ENCODE measurements around the gene DYNLT2.

The DYNLT2 gene

GRCh38 chr6:169692516-169692915 is 58.9 kb downstream of the DYNLT2 start:
- 93% methylated on average over 3 of the region's 3 CpGs for WGBS
- Histone ChIP-seq H3K4me1 (ENCODE audit: insufficient read depth, low read length) (no peaks in the 10 kb centered on the region), H3K9me3 (ENCODE audit: insufficient read depth, low read depth, low read length) (peaks cover 6% of the 10 kb centered on the region; the same call in 1 of the 2 replicates), H3K4me3 (ENCODE audit: low read length) (no peak overlapping the region), H3K27me3 (ENCODE audit: insufficient read depth, low read length) (no peaks in the 10 kb centered on the region), H3K27ac (ENCODE audit: low read depth, low read length) (no peak overlapping the region), H3K9ac (ENCODE audit: low read depth, low read length) (no peak overlapping the region), H3K36me3 (ENCODE audit: insufficient read depth, low read length) (peaks cover 40% of the 10 kb centered on the region)

DNA sequence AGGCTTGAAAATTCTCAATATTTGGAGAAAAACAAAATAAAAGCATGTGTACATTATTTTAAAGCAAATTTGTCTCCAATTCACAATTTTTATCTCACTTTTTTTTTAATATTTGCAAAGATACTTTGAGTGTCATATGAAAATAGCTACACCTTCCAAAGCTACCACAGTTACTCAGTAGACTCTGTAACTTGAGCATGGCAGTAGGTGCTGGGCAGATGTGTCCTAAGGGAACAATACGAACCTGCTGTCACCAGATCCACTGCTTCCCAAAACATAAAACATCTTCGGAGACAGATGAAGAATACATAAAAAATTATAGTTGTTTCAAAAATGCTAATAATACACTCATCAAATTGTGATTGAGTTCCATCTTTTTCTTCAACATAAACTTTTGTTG is 60.1 kb downstream of the DYNLT2 start:
- no peak overlapping the region for H3K9ac ChIP-seq (ENCODE audit: low read depth, low read length)
- H3K27ac ChIP-seq (ENCODE audit: low read depth, low read length): no peak overlapping the region
- peaks cover 53% of the 10 kb centered on the region for H3K36me3 ChIP-seq (ENCODE audit: insufficient read depth, low read length)
- peaks cover 18% of the 10 kb centered on the region for H3K9me3 ChIP-seq (ENCODE audit: insufficient read depth, low read depth, low read length)
- no peak overlapping the region for H3K4me3 ChIP-seq (ENCODE audit: low read length)
- no peaks in the 10 kb centered on the region for H3K27me3 ChIP-seq (ENCODE audit: insufficient read depth, low read length)
- no peaks in the 10 kb centered on the region for H3K4me1 ChIP-seq (ENCODE audit: insufficient read depth, low read length)
- WGBS: 78% methylated on average over 1 of the region's 2 CpGs
